Gastroesophageal sphincter (tissue), 4 donors: ENCODE results near the gene GCKR. TPM values are rescaled to one million over a fixed set of nuclear protein-coding genes. Genes with fewer than 3 reads are reported as not detected.

ENCODE experiments used
- ATAC-seq: fragments of 150-250 bp; one replicate; pipeline ENCODE4 v1.9.1; 2016; ENCODE audit warnings: mild to moderate bottlenecking, moderate library complexity
- H3K27ac ChIP-seq, 4 donors: fragments of 200-600 bp; sonication (generic) in 3 of 4; 1 replicate in 3 of 4; 2 replicates in 1 of 4; pipeline ENCODE4 v1.5.1; 2016 to 2019
- H3K27me3 ChIP-seq: fragments of 200-600 bp; sonication (generic); one replicate; pipeline ENCODE4 v1.5.1; 2019
- H3K36me3 ChIP-seq, 2 donors: fragments of 200-600 bp; sonication (generic); one replicate each; pipeline ENCODE4 v1.5.1; 2019; ENCODE audit warnings: control low read depth in 1 of 2
- H3K4me1 ChIP-seq, 3 donors: fragments of 200-600 bp; sonication (generic); 1 replicate in 2 of 3; 2 replicates in 1 of 3; pipeline ENCODE4 v1.5.1; 2016 to 2019; ENCODE audit warnings: control low read depth in 2 of 3
- H3K4me3 ChIP-seq, 2 donors: fragments of 200-600 bp; sonication (generic); one replicate each; pipeline ENCODE4 v1.5.1; 2019; ENCODE audit warnings: mild to moderate bottlenecking in 1 of 2, moderate library complexity in 1 of 2
- H3K9me3 ChIP-seq, 3 donors: fragments of 200-600 bp; sonication (generic); one replicate each; pipeline ENCODE4 v1.5.1; 2017 to 2019; ENCODE audit warnings: control low read depth in 2 of 3
- CTCF ChIP-seq, 4 experiments: fragments of 200-600 bp in 2 of 4; fragments of 450-650 bp in 2 of 4; sonication (generic) in 1 of 4; IDR thresholded peaks; one replicate each; pipeline ENCODE4 v1.5.1; 2017 to 2019; ENCODE audit warnings: antibody characterized with exemption in 4 of 4, mild to moderate bottlenecking in 2 of 4, moderate library complexity in 2 of 4
- EP300 ChIP-seq: sonication (generic); formaldehyde crosslinking; IDR thresholded peaks from one replicate; pipeline ENCODE4 v1.6.1; 2017; ENCODE audit warnings: antibody characterized with exemption, mild to moderate bottlenecking
- POLR2A ChIP-seq, 2 donors: fragments of 450-650 bp; IDR thresholded peaks; one replicate each; pipeline ENCODE4 v1.6.1; 2017; ENCODE audit warnings: antibody characterized with exemption in 2 of 2, mild to moderate bottlenecking in 2 of 2, moderate library complexity in 1 of 2
- POLR2AphosphoS5 ChIP-seq: sonication (generic); formaldehyde crosslinking; IDR thresholded peaks from one replicate; pipeline ENCODE4 v1.6.1; 2017; ENCODE audit warnings: antibody characterized with exemption
- WGBS, 2 donors: methylation state at CpG; one replicate each; pipeline ENCODE4 v1.1.5; 2018; ENCODE audit warnings: low coverage in 1 of 2; 5-methylcytosine and 5-hydroxymethylcytosine counted together
- total RNA-seq, 4 donors: library from RNA; depleted of rRNA; stranded (reverse); fragments of >200 nt; gene quantifications; one replicate each; pipeline ENCODE4 v1.1.0, GENCODE V29; 2016

Gene GCKR
- total RNA-seq, 4 donors from 2014 or later: 0.58 TPM; not detected in 3

GRCh38 chr2:27518782-27519113 lies 22.1 kb downstream of the GCKR start:
- no peak overlapping the region for H3K27ac ChIP-seq
- H3K9me3 ChIP-seq: no peaks in the 10 kb centered on the region
- no peak overlapping the region for H3K4me3 ChIP-seq
- H3K4me1 ChIP-seq: no peaks in the 10 kb centered on the region
- ATAC-seq: no peak
- WGBS, 2 donors: 60 to 100% methylated on average over 1 of the region's 4 CpGs
- peaks cover 37% of the 10 kb centered on the region for H3K27me3 ChIP-seq
- TF ChIP-seq POLR2A (IDR thresholded peaks at IDR 0.05) (no peak), POLR2AphosphoS5 (no peak), EP300 (no peak)
- no peaks in the 10 kb centered on the region for H3K36me3 ChIP-seq

GRCh38 chr2:27520316-27520715 lies 23.7 kb downstream of the GCKR start:
- no peak for ATAC-seq
- H3K27ac ChIP-seq: no peak overlapping the region
- H3K9me3 ChIP-seq: no peaks in the 10 kb centered on the region
- H3K36me3 ChIP-seq: no peaks in the 10 kb centered on the region
- H3K4me3 ChIP-seq: no peak overlapping the region
- WGBS, 2 donors: 91 to 94% methylated on average over 2 of the region's 2 CpGs
- H3K4me1 ChIP-seq: no peaks in the 10 kb centered on the region
- peaks cover 37% of the 10 kb centered on the region for H3K27me3 ChIP-seq
- TF ChIP-seq CTCF (IDR thresholded peaks at IDR 0.05) (no peak), POLR2A (IDR thresholded peaks at IDR 0.05) (no peak), POLR2AphosphoS5 (no peak), EP300 (no peak)

GRCh38 chr2:27522400-27522945 lies 25.8 kb downstream of the GCKR start:
- Histone ChIP-seq H3K27me3 (peaks cover 42% of the 10 kb centered on the region), H3K4me3 (no peak overlapping the region), H3K4me1 (no peaks in the 10 kb centered on the region), H3K36me3 (no peaks in the 10 kb centered on the region), H3K27ac (no peak overlapping the region), H3K9me3 (no peaks in the 10 kb centered on the region)
- 87 to 98% methylated on average over 6 to 7 of the region's 7 CpGs for WGBS, 2 donors
- ATAC-seq: no peak
- TF ChIP-seq CTCF (IDR thresholded peaks at IDR 0.05) (no peak), POLR2AphosphoS5 (no peak), POLR2A (IDR thresholded peaks at IDR 0.05) (no peak), EP300 (no peak)

- ATAC-seq: no peak
- H3K4me3 ChIP-seq: no peak overlapping the region
- H3K27me3 ChIP-seq: peaks cover 25% of the 10 kb centered on the region
- TF ChIP-seq POLR2A (IDR thresholded peaks at IDR 0.05): no peak
- TF ChIP-seq CTCF (IDR thresholded peaks at IDR 0.05): no peak
- TF ChIP-seq EP300: no peak
- no peak for TF ChIP-seq POLR2AphosphoS5
- H3K27ac ChIP-seq: no peak overlapping the region
- H3K9me3 ChIP-seq: no peaks in the 10 kb centered on the region
- no peaks in the 10 kb centered on the region for H3K4me1 ChIP-seq
- H3K36me3 ChIP-seq: no peaks in the 10 kb centered on the region
- 48 to 63% methylated on average over 3 of the region's 3 CpGs for whole genome bisulfite sequencing, 2 donors
Measured at GRCh38 chr2:27527182-27527581, 30.5 kb downstream of the GCKR start.

- no peak overlapping the region for H3K4me3 ChIP-seq
- no peaks in the 10 kb centered on the region for H3K36me3 ChIP-seq
- peaks cover 16% of the 10 kb centered on the region for H3K27me3 ChIP-seq
- TF ChIP-seq POLR2A (IDR thresholded peaks at IDR 0.05) (no peak), POLR2AphosphoS5 (no peak), CTCF (IDR thresholded peaks at IDR 0.05) (no peak), EP300 (no peak)
- no peak overlapping the region for H3K27ac ChIP-seq
- no peaks in the 10 kb centered on the region for H3K4me1 ChIP-seq
- ATAC-seq: no peak
- H3K9me3 ChIP-seq: no peaks in the 10 kb centered on the region
- WGBS, 2 donors: 38 to 91% methylated on average over 1 to 2 of the region's 2 CpGs
Measured at GRCh38 chr2:27531983-27532382, 35.3 kb downstream of the GCKR start.
